Activated CD8-positive, alpha-beta T cell treated with anti-CD3 and anti-CD28 coated beads, Interleukin-2, amount 10 ng/mL, durations not matched to agents 7 days and 5 days (primary cell): ENCODE measurements around the gene RASAL2. TPM values are rescaled to one million over a fixed set of nuclear protein-coding genes. Genes with fewer than 3 reads are reported as not detected.

Experiments
- ATAC-seq: fragments of 150-1000 bp; cut with Tn5 transposase; one replicate; pipeline ENCODE4 v1.10.0; 2021; ENCODE audit warnings: moderate library complexity
- CTCF ChIA-PET: fragments of 350-600 bp; sonication (Branson Sonifier 250); formaldehyde crosslinking; loops from one replicate; lab custom pipeline; 2021; ENCODE audit warnings: antibody characterized with exemption; lab: Charles Lee
- POLR2A ChIA-PET: fragments of 350-600 bp; sonication (Branson Sonifier 250); formaldehyde crosslinking; loops from one replicate; lab custom pipeline; 2021; ENCODE audit warnings: antibody characterized with exemption; lab: Charles Lee
- DNase-seq: peaks from one replicate; pipeline ENCODE4 v3.0.0-alpha.2; 2020
- H3K27ac Mint-ChIP-seq: one replicate; pipeline ENCODE4 v1.8.0; 2021; ENCODE audit warnings: mild to moderate bottlenecking, mixed read lengths
- H3K27me3 Mint-ChIP-seq: one replicate; pipeline ENCODE4 v1.8.0; 2021; ENCODE audit warnings: low read depth, mixed read lengths
- H3K36me3 Mint-ChIP-seq: one replicate; pipeline ENCODE4 v1.8.0; 2021; ENCODE audit warnings: low read depth, mixed read lengths
- H3K4me1 Mint-ChIP-seq: one replicate; pipeline ENCODE4 v1.8.0; 2021; ENCODE audit warnings: low read depth, mixed read lengths
- H3K4me3 Mint-ChIP-seq: one replicate; pipeline ENCODE4 v1.8.0; 2021; ENCODE audit warnings: mild to moderate bottlenecking, mixed read lengths
- H3K9me3 Mint-ChIP-seq: one replicate; pipeline ENCODE4 v1.8.0; 2022; ENCODE audit warnings: mixed read lengths; ENCODE audit not compliant: insufficient read depth
- total RNA-seq, 2 experiments: library from RNA; stranded (reverse); gene quantifications; one replicate each; pipeline ENCODE4 v1.2.3, GENCODE V29; 2021

The RASAL2 gene
- total RNA-seq, 2 experiments from 2014 or later: not detected

- H3K27ac Mint-ChIP-seq: no peak overlapping the region
- DNase-seq: no peak
- H3K36me3 Mint-ChIP-seq: no peaks in the 10 kb centered on the region
- no peaks in the 10 kb centered on the region for H3K9me3 Mint-ChIP-seq
- H3K4me1 Mint-ChIP-seq: no peaks in the 10 kb centered on the region
- no peak for ATAC-seq
- no peak overlapping the region for H3K4me3 Mint-ChIP-seq
- CTCF ChIA-PET: no interaction called here
- no peaks in the 10 kb centered on the region for H3K27me3 Mint-ChIP-seq
- POLR2A ChIA-PET: no interaction called here
These were observed 303.8 kb downstream of the RASAL2 start for GRCh38 chr1:178397678-178398077.

GRCh38 chr1:178399177-178399728, 305.3 kb downstream of the RASAL2 start:
- ChIA-PET POLR2A (no interaction called here), CTCF (no interaction called here)
- Mint-ChIP-seq H3K4me3 (no peak overlapping the region), H3K36me3 (no peaks in the 10 kb centered on the region), H3K4me1 (no peaks in the 10 kb centered on the region), H3K9me3 (no peaks in the 10 kb centered on the region), H3K27me3 (no peaks in the 10 kb centered on the region), H3K27ac (no peak overlapping the region)
- no peak for DNase-seq
- ATAC-seq: no peak

- Mint-ChIP-seq H3K4me3 (no peak overlapping the region), H3K4me1 (no peaks in the 10 kb centered on the region), H3K27ac (no peak overlapping the region), H3K9me3 (no peaks in the 10 kb centered on the region), H3K27me3 (no peaks in the 10 kb centered on the region), H3K36me3 (no peaks in the 10 kb centered on the region)
- no peak for DNase-seq
- POLR2A ChIA-PET: no interaction called here
- CTCF ChIA-PET: no interaction called here
- no peak for ATAC-seq
These were observed 311.2 kb downstream of the RASAL2 start for GRCh38 chr1:178405137-178405536.

- no peaks in the 10 kb centered on the region for H3K4me1 Mint-ChIP-seq
- H3K9me3 Mint-ChIP-seq: no peaks in the 10 kb centered on the region
- no peaks in the 10 kb centered on the region for H3K36me3 Mint-ChIP-seq
- DNase-seq (no peak), ATAC-seq (no peak)
- H3K27ac Mint-ChIP-seq: no peak overlapping the region
- CTCF ChIA-PET: no interaction called here
- H3K27me3 Mint-ChIP-seq: no peaks in the 10 kb centered on the region
- H3K4me3 Mint-ChIP-seq: no peak overlapping the region
- POLR2A ChIA-PET: no interaction called here
These were observed 313.3 kb downstream of the RASAL2 start for GRCh38 chr1:178407215-178407614.

- Mint-ChIP-seq H3K36me3 (no peaks in the 10 kb centered on the region), H3K27ac (no peak overlapping the region), H3K27me3 (no peaks in the 10 kb centered on the region), H3K9me3 (no peaks in the 10 kb centered on the region), H3K4me1 (no peaks in the 10 kb centered on the region), H3K4me3 (no peak overlapping the region)
- CTCF ChIA-PET: no interaction called here
- ATAC-seq (no peak), DNase-seq (no peak)
- POLR2A ChIA-PET: no interaction called here
These were observed 313.8 kb downstream of the RASAL2 start for GRCh38 chr1:178407655-178408054.

- no peak overlapping the region for H3K27ac Mint-ChIP-seq
- no peak overlapping the region for H3K4me3 Mint-ChIP-seq
- H3K9me3 Mint-ChIP-seq: no peaks in the 10 kb centered on the region
- H3K4me1 Mint-ChIP-seq: no peaks in the 10 kb centered on the region
- no peak for ATAC-seq
- CTCF ChIA-PET: no interaction called here
- POLR2A ChIA-PET: no interaction called here
- H3K36me3 Mint-ChIP-seq: no peaks in the 10 kb centered on the region
- no peak for DNase-seq
- no peaks in the 10 kb centered on the region for H3K27me3 Mint-ChIP-seq
These were observed 315.0 kb downstream of the RASAL2 start for GRCh38 chr1:178408871-178409270.

GRCh38 chr1:178409541-178409940, 315.6 kb downstream of the RASAL2 start:
- CTCF ChIA-PET: no interaction called here
- ATAC-seq (no peak), DNase-seq (no peak)
- no peaks in the 10 kb centered on the region for H3K27me3 Mint-ChIP-seq
- H3K4me1 Mint-ChIP-seq: no peaks in the 10 kb centered on the region
- POLR2A ChIA-PET: no interaction called here
- H3K27ac Mint-ChIP-seq: no peak overlapping the region
- H3K4me3 Mint-ChIP-seq: no peak overlapping the region
- no peaks in the 10 kb centered on the region for H3K36me3 Mint-ChIP-seq
- no peaks in the 10 kb centered on the region for H3K9me3 Mint-ChIP-seq

GRCh38 chr1:178411756-178412399, 318.0 kb downstream of the RASAL2 start:
- no peaks in the 10 kb centered on the region for H3K27me3 Mint-ChIP-seq
- DNase-seq (no peak), ATAC-seq (no peak)
- no peaks in the 10 kb centered on the region for H3K9me3 Mint-ChIP-seq
- H3K36me3 Mint-ChIP-seq: no peaks in the 10 kb centered on the region
- H3K4me1 Mint-ChIP-seq: no peaks in the 10 kb centered on the region
- no peak overlapping the region for H3K4me3 Mint-ChIP-seq
- ChIA-PET POLR2A (no interaction called here), CTCF (no interaction called here)
- H3K27ac Mint-ChIP-seq: no peak overlapping the region

GRCh38 chr1:178412400-178412770, 318.5 kb downstream of the RASAL2 start:
- ChIA-PET POLR2A (no interaction called here), CTCF (no interaction called here)
- H3K4me1 Mint-ChIP-seq: no peaks in the 10 kb centered on the region
- no peaks in the 10 kb centered on the region for H3K36me3 Mint-ChIP-seq
- H3K27ac Mint-ChIP-seq: no peak overlapping the region
- ATAC-seq (no peak), DNase-seq (no peak)
- no peaks in the 10 kb centered on the region for H3K27me3 Mint-ChIP-seq
- H3K9me3 Mint-ChIP-seq: peaks cover 3% of the 10 kb centered on the region
- H3K4me3 Mint-ChIP-seq: no peak overlapping the region

GRCh38 chr1:178417858-178418257, 324.0 kb downstream of the RASAL2 start:
- no peaks in the 10 kb centered on the region for H3K4me1 Mint-ChIP-seq
- no peak for DNase-seq
- POLR2A ChIA-PET: no interaction called here
- no peak overlapping the region for H3K27ac Mint-ChIP-seq
- no peaks in the 10 kb centered on the region for H3K27me3 Mint-ChIP-seq
- ATAC-seq: no peak
- CTCF ChIA-PET: no interaction called here
- H3K9me3 Mint-ChIP-seq: peaks cover 3% of the 10 kb centered on the region
- no peak overlapping the region for H3K4me3 Mint-ChIP-seq
- H3K36me3 Mint-ChIP-seq: no peaks in the 10 kb centered on the region

GRCh38 chr1:178418284-178418955, 324.5 kb downstream of the RASAL2 start:
- H3K9me3 Mint-ChIP-seq: peaks cover 3% of the 10 kb centered on the region
- H3K36me3 Mint-ChIP-seq: no peaks in the 10 kb centered on the region
- DNase-seq (no peak), ATAC-seq (no peak)
- no peaks in the 10 kb centered on the region for H3K27me3 Mint-ChIP-seq
- no peak overlapping the region for H3K27ac Mint-ChIP-seq
- no peak overlapping the region for H3K4me3 Mint-ChIP-seq
- ChIA-PET POLR2A (no interaction called here), CTCF (no interaction called here)
- no peaks in the 10 kb centered on the region for H3K4me1 Mint-ChIP-seq

GRCh38 chr1:178434360-178434759, 340.5 kb downstream of the RASAL2 start:
- H3K36me3 Mint-ChIP-seq: no peaks in the 10 kb centered on the region
- ChIA-PET CTCF (interaction anchor here (1.0 kb wide), 1 partner anchor 124 kb away, joined by 3 read pairs; no protein-coding TSS in a partner anchor), POLR2A (interaction anchor here (0.6 kb wide), 1 partner anchor 1353 kb away, joined by 4 read pairs; no protein-coding TSS in a partner anchor)
- H3K27me3 Mint-ChIP-seq: no peaks in the 10 kb centered on the region
- no peak overlapping the region for H3K4me3 Mint-ChIP-seq
- ATAC-seq: no peak
- no peak overlapping the region for H3K27ac Mint-ChIP-seq
- H3K9me3 Mint-ChIP-seq: no peaks in the 10 kb centered on the region
- no peaks in the 10 kb centered on the region for H3K4me1 Mint-ChIP-seq
- no peak for DNase-seq
